ENCODE measurements around the gene PGC.

GRCh38 chr6:41743406-41744235 lies 3.6 kb downstream of the PGC start:
- no peak for TF ChIP-seq JUND (IDR thresholded peaks at IDR 0.05; ENCODE audit: borderline replicate concordance, low read depth, low read length)
- TF ChIP-seq JUND (tag; IDR thresholded peaks at IDR 0.05; ENCODE audit: borderline replicate concordance, low read depth, low read length): no peak
- TF ChIP-seq ARID3A (IDR thresholded peaks at IDR 0.05; ENCODE audit: borderline replicate concordance, low read depth, low read length): no peak
- TF ChIP-seq CTCF (IDR thresholded peaks at IDR 0.05 in 2 of 3, conservative IDR thresholded peaks at IDR 0.05 in 1 of 3; ENCODE audit: insufficient read depth in 2 of 3, low read depth in 1 of 3, low read length in 3 of 3): no peak
- TF ChIP-seq ATF2 (CRISPR knock-in tag; IDR thresholded peaks at IDR 0.05): no peak
- no peak for TF ChIP-seq MAFK (IDR thresholded peaks at IDR 0.05; ENCODE audit: low read length)
- TF ChIP-seq SOX6 (IDR thresholded peaks at IDR 0.05): no peak
- no peak for TF ChIP-seq CBX2 (IDR thresholded peaks at IDR 0.05; ENCODE audit: insufficient read depth, low read length, poor library complexity, severe bottlenecking)
- TF ChIP-seq ESRRA (IDR thresholded peaks at IDR 0.05; ENCODE audit: borderline replicate concordance, low read depth): no peak
- TF ChIP-seq SRF (CRISPR knock-in tag; IDR thresholded peaks at IDR 0.05): no peak
- TF ChIP-seq SIN3A (IDR thresholded peaks at IDR 0.05; ENCODE audit: borderline replicate concordance in 2 of 2, control insufficient read depth in 1 of 2, low read depth in 2 of 2, low read length in 2 of 2): no peak
- no peak for TF ChIP-seq NFYB (IDR thresholded peaks at IDR 0.05; ENCODE audit: extremely low read depth, insufficient read length)
